Activated T-cell treated with anti-CD3 and anti-CD28 coated beads, Interleukin-2, amount 50 U/mL, for 24 hours (primary cell): ENCODE results near the gene CTDSP2.
"Not testable (repeated sequence)": the region's sequence is repeated elsewhere in the genome, so short reads cannot be mapped to it uniquely, and the experiment has no call there.

Source experiments
- DNase-seq: peaks from one replicate; pipeline ENCODE4 v3.0.0-alpha.2; 2020
- H3K27ac Mint-ChIP-seq: 2 replicates; pipeline ENCODE4 v1.8.0; 2020; ENCODE audit warnings: mild to moderate bottlenecking, mixed read lengths
- H3K27me3 Mint-ChIP-seq: 2 replicates; pipeline ENCODE4 v1.8.0; 2020; ENCODE audit warnings: mixed read lengths
- H3K36me3 Mint-ChIP-seq: 2 replicates; pipeline ENCODE4 v1.8.0; 2020; ENCODE audit warnings: low read depth, mixed read lengths
- H3K4me1 Mint-ChIP-seq: 2 replicates; pipeline ENCODE4 v1.8.0; 2020; ENCODE audit warnings: low read depth, mixed read lengths
- H3K4me3 Mint-ChIP-seq: 2 replicates; pipeline ENCODE4 v1.8.0; 2020; ENCODE audit warnings: mild to moderate bottlenecking, moderate library complexity, mixed read lengths
- H3K9me3 Mint-ChIP-seq: 2 replicates; pipeline ENCODE4 v1.8.0; 2020; ENCODE audit warnings: mixed read lengths

Gene CTDSP2

GRCh38 chr12:57852620-57853500 is 6.3 kb upstream of the CTDSP2 start:
- no peaks in the 10 kb centered on the region for H3K9me3 Mint-ChIP-seq
- H3K27me3 Mint-ChIP-seq = peaks cover 23% of the 10 kb centered on the region
- no peaks in the 10 kb centered on the region for H3K36me3 Mint-ChIP-seq
- peaks cover 21% of the 10 kb centered on the region for H3K4me1 Mint-ChIP-seq
- H3K4me3 Mint-ChIP-seq = no peak overlapping the region
- DNase-seq = no peak
- H3K27ac Mint-ChIP-seq = no peak overlapping the region

DNA sequence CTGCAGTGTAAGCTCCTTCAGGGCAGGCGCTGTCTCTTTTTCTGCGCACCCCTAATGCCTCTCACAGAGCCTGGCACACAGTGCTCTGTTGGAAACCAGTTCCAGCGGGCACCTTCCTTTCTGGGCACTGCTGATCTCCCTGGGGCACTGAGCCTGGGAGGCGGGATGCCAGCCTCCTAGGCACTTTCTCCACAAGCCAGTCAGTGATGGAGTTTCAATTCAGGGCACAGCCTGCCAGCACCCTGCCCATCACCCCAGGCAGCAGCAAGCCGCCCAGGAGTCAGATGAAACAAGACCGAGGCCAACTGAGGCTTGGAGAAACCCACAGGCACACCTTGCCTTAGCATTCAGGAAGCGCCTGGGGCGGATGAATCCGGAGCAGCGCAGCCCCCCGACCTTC is 5.7 kb upstream of the CTDSP2 start:
- H3K4me3 Mint-ChIP-seq = no peak overlapping the region
- H3K27me3 Mint-ChIP-seq = peaks cover 23% of the 10 kb centered on the region
- H3K4me1 Mint-ChIP-seq = peaks cover 24% of the 10 kb centered on the region
- H3K9me3 Mint-ChIP-seq = no peaks in the 10 kb centered on the region
- no peak for DNase-seq
- no peak overlapping the region for H3K27ac Mint-ChIP-seq
- H3K36me3 Mint-ChIP-seq = no peaks in the 10 kb centered on the region

GRCh38 chr12:57851552-57851951 is 5.0 kb upstream of the CTDSP2 start:
- no peak overlapping the region for H3K4me3 Mint-ChIP-seq

GRCh38 chr12:57850854-57851430 is 4.4 kb upstream of the CTDSP2 start:
- Mint-ChIP-seq H3K36me3 (no peaks in the 10 kb centered on the region), H3K4me3 (no peak overlapping the region), H3K27ac (no peak overlapping the region), H3K9me3 (no peaks in the 10 kb centered on the region), H3K27me3 (peaks cover 23% of the 10 kb centered on the region), H3K4me1 (peaks cover 27% of the 10 kb centered on the region)
- DNase-seq = no peak

More at GRCh38 chr12:57851552-57851951, 5.0 kb upstream of the CTDSP2 start:
- Mint-ChIP-seq H3K9me3 (no peaks in the 10 kb centered on the region), H3K27ac (no peak overlapping the region), H3K4me1 (peaks cover 27% of the 10 kb centered on the region), H3K27me3 (peaks cover 23% of the 10 kb centered on the region), H3K36me3 (no peaks in the 10 kb centered on the region)
- no peak for DNase-seq

GRCh38 chr12:57849447-57849846 is 2.9 kb upstream of the CTDSP2 start:
- H3K27ac Mint-ChIP-seq, H3K9me3 Mint-ChIP-seq, DNase-seq, H3K4me3 Mint-ChIP-seq, H3K36me3 Mint-ChIP-seq: not testable (repeated sequence)
- Mint-ChIP-seq H3K4me1 (peaks cover 28% of the 10 kb centered on the region), H3K27me3 (peaks cover 18% of the 10 kb centered on the region)

- no peak overlapping the region for H3K4me3 Mint-ChIP-seq
- DNase-seq = no peak
- H3K9me3 Mint-ChIP-seq = no peaks in the 10 kb centered on the region
- no peak overlapping the region for H3K27ac Mint-ChIP-seq
- peaks cover 18% of the 10 kb centered on the region for H3K27me3 Mint-ChIP-seq
- H3K4me1 Mint-ChIP-seq = peaks cover 32% of the 10 kb centered on the region
- peaks cover 2% of the 10 kb centered on the region for H3K36me3 Mint-ChIP-seq
Measured at GRCh38 chr12:57849035-57849434, 2.5 kb upstream of the CTDSP2 start.

GRCh38 chr12:57848208-57848607 is 1.7 kb upstream of the CTDSP2 start:
- no peak overlapping the region for H3K27ac Mint-ChIP-seq
- peak overlapping the region; percentile 13 for H3K4me3 Mint-ChIP-seq
- peaks cover 35% of the 10 kb centered on the region for H3K4me1 Mint-ChIP-seq
- peaks cover 15% of the 10 kb centered on the region for H3K27me3 Mint-ChIP-seq
- H3K36me3 Mint-ChIP-seq = peaks cover 2% of the 10 kb centered on the region
- H3K9me3 Mint-ChIP-seq = no peaks in the 10 kb centered on the region
- DNase-seq = no peak

- H3K4me1 Mint-ChIP-seq = peaks cover 43% of the 10 kb centered on the region
- peaks cover 2% of the 10 kb centered on the region for H3K36me3 Mint-ChIP-seq
- no peak for DNase-seq
- no peaks in the 10 kb centered on the region for H3K9me3 Mint-ChIP-seq
- peak overlapping the region; percentile 82 for H3K4me3 Mint-ChIP-seq
- peaks cover under 1% of the 10 kb centered on the region for H3K27me3 Mint-ChIP-seq
- peak overlapping the region; percentile 85 for H3K27ac Mint-ChIP-seq
Measured at GRCh38 chr12:57846285-57846576, 298 bp downstream of the CTDSP2 start.

GRCh38 chr12:57845478-57846284 is 848 bp downstream of the CTDSP2 start:
- peaks cover 46% of the 10 kb centered on the region for H3K4me1 Mint-ChIP-seq
- peaks cover 2% of the 10 kb centered on the region for H3K36me3 Mint-ChIP-seq
- H3K9me3 Mint-ChIP-seq = no peaks in the 10 kb centered on the region
- peak overlapping the region; percentile 90 for H3K27ac Mint-ChIP-seq
- peak; percentile 80 for DNase-seq
- peak overlapping the region; percentile 82 for H3K4me3 Mint-ChIP-seq
- H3K27me3 Mint-ChIP-seq = no peaks in the 10 kb centered on the region

- Mint-ChIP-seq H3K4me3 (peak overlapping the region; percentile 82), H3K4me1 (peaks cover 54% of the 10 kb centered on the region), H3K36me3 (peaks cover 2% of the 10 kb centered on the region), H3K27ac (peak overlapping the region; percentile 90), H3K27me3 (no peaks in the 10 kb centered on the region), H3K9me3 (no peaks in the 10 kb centered on the region)
- peak; percentile 70 for DNase-seq
Measured at GRCh38 chr12:57844709-57845477, 1.6 kb downstream of the CTDSP2 start.

DNA sequence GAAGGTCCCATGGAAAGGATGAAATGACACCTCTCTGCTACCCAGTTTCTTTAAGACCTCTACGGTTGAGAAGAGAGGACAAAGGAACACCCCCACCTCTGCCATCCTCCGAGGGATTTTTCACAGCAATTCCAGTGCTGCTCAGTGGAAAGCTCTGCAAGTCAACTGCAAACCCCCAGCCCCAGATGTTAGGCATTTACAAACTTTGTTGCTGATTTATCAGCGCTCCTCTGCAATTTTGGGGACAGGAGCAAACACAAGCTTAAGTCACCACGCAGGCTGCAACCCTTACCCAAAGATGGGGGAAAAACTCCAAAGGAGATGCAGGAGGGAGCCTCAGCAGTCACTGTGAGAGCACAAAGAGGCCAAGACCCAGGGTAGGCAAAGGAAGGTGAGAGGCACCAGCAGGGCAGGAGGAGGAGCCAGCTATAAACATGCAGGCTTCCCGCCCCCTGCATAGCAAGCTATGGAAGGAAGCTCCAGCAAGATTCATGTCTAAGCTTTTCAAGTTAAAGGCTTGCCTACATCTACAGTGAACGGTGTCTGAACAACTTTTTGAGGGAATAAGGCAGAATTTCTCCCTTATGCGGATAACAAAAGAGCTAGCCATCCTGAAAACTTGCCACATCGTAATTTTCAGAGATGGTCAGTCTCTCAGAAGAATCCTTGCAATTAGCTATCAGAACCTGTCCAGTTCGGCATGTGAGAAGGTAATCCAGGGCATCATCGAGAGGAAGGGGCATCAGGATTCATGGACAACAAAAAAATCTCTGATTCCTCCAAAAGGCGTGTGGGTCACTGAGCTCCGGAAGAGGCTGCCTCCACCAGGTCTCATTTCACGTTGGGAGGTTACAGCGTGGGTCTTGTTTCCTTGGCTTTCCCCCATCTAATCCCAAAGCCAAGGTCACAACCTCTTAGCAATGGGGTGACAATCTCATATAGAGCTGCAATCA is 3.9 kb downstream of the CTDSP2 start:
- no peaks in the 10 kb centered on the region for H3K9me3 Mint-ChIP-seq
- peak; percentile 50 for DNase-seq
- H3K27ac Mint-ChIP-seq = peak overlapping the region; percentile 90
- H3K36me3 Mint-ChIP-seq = peaks cover 2% of the 10 kb centered on the region
- H3K4me1 Mint-ChIP-seq = peaks cover 72% of the 10 kb centered on the region
- peak overlapping the region; percentile 82 for H3K4me3 Mint-ChIP-seq
- H3K27me3 Mint-ChIP-seq = no peaks in the 10 kb centered on the region

DNA sequence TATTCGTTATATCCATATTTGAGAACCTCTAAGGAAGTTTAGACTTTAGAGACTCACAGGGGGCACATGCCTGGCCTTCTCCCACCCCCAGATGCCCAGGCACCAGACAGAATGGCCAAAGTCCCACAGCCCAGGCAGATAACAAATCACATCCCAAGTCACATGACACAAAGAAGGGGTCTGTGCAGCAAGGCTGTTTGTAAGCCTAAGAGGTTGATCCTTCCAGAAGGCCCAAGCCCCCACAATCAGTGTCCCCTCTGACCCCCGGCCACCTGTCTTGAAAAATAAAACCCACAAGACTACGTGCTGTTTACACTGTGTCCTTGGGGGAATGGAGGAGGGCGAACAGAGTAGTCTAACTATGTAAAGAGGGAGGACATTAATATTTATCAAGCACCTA is 5.1 kb downstream of the CTDSP2 start:
- Mint-ChIP-seq H3K27me3 (no peaks in the 10 kb centered on the region), H3K4me3 (no peak overlapping the region), H3K4me1 (peaks cover 79% of the 10 kb centered on the region), H3K9me3 (no peaks in the 10 kb centered on the region), H3K27ac (peak overlapping the region; percentile 90), H3K36me3 (peaks cover 2% of the 10 kb centered on the region)
- no peak for DNase-seq

- peak overlapping the region; percentile 90 for H3K27ac Mint-ChIP-seq
- no peak for DNase-seq
- H3K27me3 Mint-ChIP-seq = no peaks in the 10 kb centered on the region
- H3K4me1 Mint-ChIP-seq = peaks cover 86% of the 10 kb centered on the region
- H3K4me3 Mint-ChIP-seq = no peak overlapping the region
- no peaks in the 10 kb centered on the region for H3K9me3 Mint-ChIP-seq
- peaks cover 2% of the 10 kb centered on the region for H3K36me3 Mint-ChIP-seq
Measured at GRCh38 chr12:57840726-57841125, 5.8 kb downstream of the CTDSP2 start.
